Measurements from ENCODE around the gene ZNF624. TPM values are rescaled to one million over a fixed set of nuclear protein-coding genes. Genes with fewer than 3 reads are reported as not detected.

Gene ZNF624
- total and polyA plus RNA-seq, 2 of the 4 experiments (the other 2 are of a cell fraction), result 0.80 to 3.8 TPM

DNA sequence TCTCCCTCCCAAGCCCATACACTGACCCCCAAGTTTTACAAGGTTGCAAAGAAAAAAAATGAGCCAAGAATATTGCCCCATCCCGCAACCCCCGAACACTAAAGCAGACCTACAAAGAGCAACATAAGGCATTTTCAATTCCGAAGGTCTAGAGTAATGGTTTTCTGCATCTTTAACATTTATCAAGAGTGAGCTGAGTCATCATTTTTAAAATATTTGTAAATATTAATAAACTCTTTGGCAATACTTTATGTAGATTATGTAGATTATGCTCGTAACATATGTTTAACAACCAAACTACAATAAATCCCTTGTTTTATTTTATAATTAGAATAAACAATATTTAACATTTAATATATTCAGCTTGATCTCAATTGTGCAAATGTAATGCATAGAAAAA lies 1.4 kb downstream of the ZNF624 start:
- H3K18ac ChIP-seq (ENCODE audit: low read depth, low read length), result no peak overlapping the region
- H2AK9ac ChIP-seq (replicated peaks; ENCODE audit: low read depth, low read length, poor library complexity), result no peak overlapping the region
- H2BK20ac ChIP-seq (ENCODE audit: low read depth, low read length), result no peak overlapping the region
- H3K4me1 ChIP-seq (ENCODE audit: control insufficient read depth, insufficient read depth, low read length), result 0 out of 2 replicates have a peak, but pooled peaks cover 2% of the 10 kb centered on the region
- no peaks in the 10 kb centered on the region for H4K20me1 ChIP-seq (ENCODE audit: insufficient read depth, low read length)
- dilution Hi-C loops (cut with HindIII; ENCODE audit: low sequenced_read_pairs, unreplicated experiment) (no loop called here), in situ Hi-C loops (cut with MboI; ENCODE audit: low sequenced_read_pairs) (no loop called here), intact Hi-C loops (cut with micrococcal nuclease) (no loop called here)
- ATAC-seq (ENCODE audit: low read depth) (no peak), DNase-seq (no peak)
- H3K4me2 ChIP-seq (ENCODE audit: low read depth, low read length), result peak overlapping the region; percentile 98
- H2AFZ ChIP-seq (replicated peaks; ENCODE audit: low read length, poor library complexity), result no peak overlapping the region
- no peaks in the 10 kb centered on the region for H3K27me3 ChIP-seq (ENCODE audit: control insufficient read depth, insufficient read depth, low read length)
- peaks cover 3% of the 10 kb centered on the region for H3K9me1 ChIP-seq (ENCODE audit: insufficient read depth, low read length)
- no peak overlapping the region for H2BK15ac ChIP-seq (ENCODE audit: low read depth, low read length)
- CTCF ChIA-PET, result no interaction called here
- no peak overlapping the region for H2BK120ac ChIP-seq (ENCODE audit: low read depth, low read length)
- POLR2A ChIA-PET (ENCODE audit: unreplicated experiment), result no interaction called here
- no peak overlapping the region for H4K5ac ChIP-seq (ENCODE audit: low read depth, low read length)
- no peaks in the 10 kb centered on the region for H3K9me3 ChIP-seq (ENCODE audit: control insufficient read depth, insufficient read depth, low read length)
- 0 out of 2 replicates have a peak overlapping the region, but pooled peaks have one; percentile 87 for H3K9ac ChIP-seq (ENCODE audit: low read depth, low read length)
- no CpG with 5 or more reads among the region's 4 CpGs for WGBS, 2 experiments (ENCODE audit: extremely low coverage in 2 of 2, insufficient read length in 1 of 2)
- H3K4me3 ChIP-seq (ENCODE audit: insufficient read depth, low read depth, low read length), result no peak overlapping the region
- H3K56ac ChIP-seq (ENCODE audit: extremely low read depth, insufficient read depth, low read length), result no peak overlapping the region
- H3K27ac ChIP-seq (ENCODE audit: insufficient read depth, low read length), result no peak overlapping the region
- peak; percentile 92 for TF ChIP-seq MAFK (IDR thresholded peaks at IDR 0.05; ENCODE audit: low read depth, low read length)
- TF ChIP-seq CTCF (conservative IDR thresholded peaks at IDR 0.05; ENCODE audit: low read depth, low read length), result no peak
- H4K91ac ChIP-seq (ENCODE audit: insufficient read depth, low read depth, low read length), result no peak overlapping the region
- H3K23ac ChIP-seq (ENCODE audit: low read depth, low read length), result no peak overlapping the region
- no peak overlapping the region for H3K4ac ChIP-seq (ENCODE audit: low read depth, low read length)
- no peak overlapping the region for H3K14ac ChIP-seq (replicated peaks; ENCODE audit: low read depth, low read length)
- H4K8ac ChIP-seq (ENCODE audit: low read depth in 2 of 2, low read length in 2 of 2), result no peak overlapping the region; a peak in 1 of 4 replicates
- peaks cover 2% of the 10 kb centered on the region; the same call in 1 of the 2 replicates for H3K36me3 ChIP-seq (ENCODE audit: control insufficient read depth, insufficient read depth, low read length)
- H3K79me1 ChIP-seq (ENCODE audit: low read depth in 1 of 2, low read length in 2 of 2), result peaks cover 6 to 7% of the 10 kb centered on the region in 2 experiments; a peak in 2 of 4 replicates
- BruUV-seq (replicated peaks), result no TSS peak
- H2AK5ac ChIP-seq (ENCODE audit: low read depth, low read length), result no peak overlapping the region
- H2BK5ac ChIP-seq (ENCODE audit: low read depth, low read length, poor library complexity, severe bottlenecking), result no peak overlapping the region

Measured in IMR-90 (cell line).